Calu3 (cell line): ENCODE results near the gene SELENOH. TPM values are rescaled to one million over a fixed set of nuclear protein-coding genes. Genes with fewer than 3 reads are reported as not detected.
A peak's percentile ranks its signal among the peaks of the same experiment; 100 is the strongest.

ENCODE experiments used
- BruUV-seq: library from RNA; stranded (reverse); fragments of 400-500 nt; replicated peaks from 2 replicates; lab custom pipeline; 2021; lab: Mats Ljungman, UMichigan
- CTCF ChIA-PET: fragments of 300-600 bp; sonication (Branson Sonifier 250); formaldehyde crosslinking; loops from one replicate; lab custom pipeline; 2022; ENCODE audit warnings: antibody characterized with exemption; lab: Charles Lee
- DNase-seq: peaks from one replicate; pipeline ENCODE4 v3.0.0; 2022
- H3K27ac Mint-ChIP-seq: one replicate; pipeline ENCODE4 v1.8.0; 2022; ENCODE audit warnings: mixed read lengths; ENCODE audit not compliant: unreplicated experiment
- H3K27me3 Mint-ChIP-seq: one replicate; pipeline ENCODE4 v1.8.0; 2022; ENCODE audit warnings: mixed read lengths; ENCODE audit not compliant: unreplicated experiment
- H3K36me3 Mint-ChIP-seq: one replicate; pipeline ENCODE4 v1.8.0; 2022; ENCODE audit warnings: mild to moderate bottlenecking, moderate library complexity, mixed read lengths; ENCODE audit not compliant: insufficient read depth, unreplicated experiment
- H3K4me1 Mint-ChIP-seq: one replicate; pipeline ENCODE4 v1.8.0; 2022; ENCODE audit warnings: mild to moderate bottlenecking, low read depth, mixed read lengths; ENCODE audit not compliant: unreplicated experiment
- H3K4me3 Mint-ChIP-seq: one replicate; pipeline ENCODE4 v1.8.0; 2022; ENCODE audit warnings: mild to moderate bottlenecking, low read depth, moderate library complexity, mixed read lengths; ENCODE audit not compliant: unreplicated experiment
- H3K9me3 Mint-ChIP-seq: one replicate; pipeline ENCODE4 v1.8.0; 2022; ENCODE audit warnings: low read depth, mixed read lengths; ENCODE audit not compliant: unreplicated experiment
- intact Hi-C: fragments of 100-400 bp; cut with micrococcal nuclease; formaldehyde crosslinking; loops from one replicate; pipeline ENCODE4 v1.10.0; 2022; ENCODE audit not compliant: unreplicated experiment
- total RNA-seq: library from RNA; stranded (reverse); gene quantifications from 2 replicates; pipeline ENCODE4 v1.2.3, GENCODE V29; 2022
- TF ChIP-seq, protein P1 (sequence below): fragments of 200-600 bp; IDR thresholded peaks from one replicate; pipeline ENCODE4 v1.8.0; 2022; ENCODE audit warnings: antibody characterized with exemption; ENCODE audit not compliant: unreplicated experiment

Gene SELENOH
- total RNA-seq, 1 experiment from 2014 or later = 131 TPM

DNA sequence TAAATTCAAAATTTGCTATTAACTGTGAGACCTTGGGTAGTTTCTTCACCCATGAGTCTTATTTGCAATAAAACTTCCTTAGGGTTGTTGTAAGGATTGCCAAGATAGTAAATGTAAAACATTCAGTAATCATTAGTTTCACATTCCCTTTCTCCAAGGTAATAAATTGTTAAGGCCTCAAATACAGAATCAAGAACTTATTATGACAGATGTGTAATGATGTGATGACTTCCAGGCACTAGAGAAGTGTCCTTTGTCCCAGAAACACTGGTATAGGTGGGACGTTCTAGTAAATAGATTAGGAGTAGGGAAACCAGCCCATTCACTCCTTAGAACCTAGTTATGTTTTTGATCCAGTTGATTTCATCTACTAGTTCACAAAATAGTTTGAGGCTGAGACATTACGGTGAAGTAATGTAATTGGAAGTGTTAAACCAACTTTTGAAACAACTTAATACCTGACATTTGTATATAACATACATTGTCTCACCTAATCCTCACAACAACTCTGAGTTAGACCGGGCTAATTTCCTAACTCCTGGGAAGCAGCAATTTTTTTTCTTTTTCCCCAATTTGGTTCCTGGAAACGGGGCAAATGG lies 45.8 kb downstream of the SELENOH start:
- no peaks in the 10 kb centered on the region for H3K9me3 Mint-ChIP-seq
- H3K27me3 Mint-ChIP-seq = no peaks in the 10 kb centered on the region
- intact Hi-C loops = loop anchor here (10.0 kb wide), 1 partner anchor 122 kb away; the partner anchor contains the start of gene ZDHHC5
- H3K27ac Mint-ChIP-seq = peak overlapping the region; percentile 61
- CTCF ChIA-PET = no interaction called here
- no peak overlapping the region for H3K4me3 Mint-ChIP-seq
- peaks cover 73% of the 10 kb centered on the region for H3K36me3 Mint-ChIP-seq
- BruUV-seq = no TSS peak
- no peak for DNase-seq
- peaks cover 77% of the 10 kb centered on the region for H3K4me1 Mint-ChIP-seq
- TF ChIP-seq, protein P1, sequence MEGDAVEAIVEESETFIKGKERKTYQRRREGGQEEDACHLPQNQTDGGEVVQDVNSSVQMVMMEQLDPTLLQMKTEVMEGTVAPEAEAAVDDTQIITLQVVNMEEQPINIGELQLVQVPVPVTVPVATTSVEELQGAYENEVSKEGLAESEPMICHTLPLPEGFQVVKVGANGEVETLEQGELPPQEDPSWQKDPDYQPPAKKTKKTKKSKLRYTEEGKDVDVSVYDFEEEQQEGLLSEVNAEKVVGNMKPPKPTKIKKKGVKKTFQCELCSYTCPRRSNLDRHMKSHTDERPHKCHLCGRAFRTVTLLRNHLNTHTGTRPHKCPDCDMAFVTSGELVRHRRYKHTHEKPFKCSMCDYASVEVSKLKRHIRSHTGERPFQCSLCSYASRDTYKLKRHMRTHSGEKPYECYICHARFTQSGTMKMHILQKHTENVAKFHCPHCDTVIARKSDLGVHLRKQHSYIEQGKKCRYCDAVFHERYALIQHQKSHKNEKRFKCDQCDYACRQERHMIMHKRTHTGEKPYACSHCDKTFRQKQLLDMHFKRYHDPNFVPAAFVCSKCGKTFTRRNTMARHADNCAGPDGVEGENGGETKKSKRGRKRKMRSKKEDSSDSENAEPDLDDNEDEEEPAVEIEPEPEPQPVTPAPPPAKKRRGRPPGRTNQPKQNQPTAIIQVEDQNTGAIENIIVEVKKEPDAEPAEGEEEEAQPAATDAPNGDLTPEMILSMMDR = no peak

DNA sequence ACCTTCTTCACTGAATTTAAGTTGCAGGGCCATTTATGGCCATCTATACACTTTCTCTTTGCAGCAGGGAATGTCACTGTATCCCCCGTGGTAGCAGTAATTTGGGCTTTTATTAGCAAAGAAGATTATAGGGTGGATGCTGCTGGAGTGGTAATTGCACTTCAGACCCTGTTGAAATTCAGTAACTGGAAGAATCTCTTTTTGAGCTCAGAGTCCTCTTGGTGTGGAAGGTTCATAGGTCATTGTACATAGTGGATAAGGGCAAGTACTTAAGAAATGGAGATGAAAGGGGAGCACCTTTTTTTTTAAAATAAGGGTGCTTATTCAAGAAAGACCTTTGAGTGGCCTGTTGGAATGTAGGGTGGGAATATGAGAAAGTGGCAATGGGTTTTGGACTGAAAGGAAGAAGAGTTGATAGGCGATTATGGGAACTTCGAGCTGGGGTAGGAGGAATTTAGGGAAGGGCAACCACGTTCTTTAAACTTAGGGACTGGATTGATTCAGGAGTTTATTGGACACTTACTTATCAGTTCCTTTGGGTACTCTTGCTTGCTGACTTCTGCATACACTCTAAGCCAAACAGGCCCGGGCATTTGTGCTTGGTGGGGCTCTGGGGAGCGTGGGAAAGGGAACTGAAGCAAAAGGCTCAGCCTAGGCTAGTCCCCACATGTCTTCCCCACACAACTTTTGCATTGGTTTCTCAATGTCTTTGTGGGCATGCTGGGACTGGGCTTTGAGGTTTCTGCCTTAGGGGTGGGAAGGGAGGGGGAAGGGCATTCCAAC lies 46.8 kb downstream of the SELENOH start:
- Mint-ChIP-seq H3K36me3 (peaks cover 73% of the 10 kb centered on the region), H3K9me3 (no peaks in the 10 kb centered on the region), H3K27ac (peak overlapping the region; percentile 45), H3K4me3 (peak overlapping the region; percentile 4), H3K27me3 (no peaks in the 10 kb centered on the region), H3K4me1 (peaks cover 77% of the 10 kb centered on the region)
- TF ChIP-seq, protein P1 = no peak
- no TSS peak for BruUV-seq
- CTCF ChIA-PET = interaction anchor here (1.6 kb wide), 1 partner anchor 24 kb away, joined by 4 read pairs; no protein-coding TSS in a partner anchor
- intact Hi-C loops = loop anchor here (10.0 kb wide), 1 partner anchor 123 kb away; the partner anchor contains the start of gene ZDHHC5
- no peak for DNase-seq

DNA sequence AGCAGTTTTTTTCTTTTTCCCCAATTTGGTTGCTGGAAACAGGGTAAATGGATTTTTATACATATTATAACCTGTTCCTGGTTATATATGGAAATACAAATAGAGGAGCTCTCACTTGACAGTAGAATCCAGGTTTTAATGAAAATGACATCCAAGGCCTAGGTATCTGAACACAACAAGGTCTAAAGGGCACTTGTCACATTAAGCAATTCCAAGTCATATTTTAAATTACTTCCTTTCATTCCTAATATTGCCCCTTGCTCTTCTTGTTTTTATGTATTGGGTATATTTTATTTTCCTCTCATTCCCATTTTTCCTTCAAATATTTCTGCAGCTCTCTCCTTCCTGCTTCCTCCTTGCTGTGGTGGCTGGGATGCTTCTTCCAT lies 47.4 kb downstream of the SELENOH start:
- BruUV-seq = no TSS peak
- TF ChIP-seq, protein P1 = no peak
- intact Hi-C loops = loop anchor here (10.0 kb wide), 1 partner anchor 124 kb away; the partner anchor contains the start of gene ZDHHC5
- H3K36me3 Mint-ChIP-seq = peaks cover 75% of the 10 kb centered on the region
- CTCF ChIA-PET = interaction anchor here (1.6 kb wide), 1 partner anchor 24 kb away, joined by 4 read pairs; no protein-coding TSS in a partner anchor
- peak overlapping the region; percentile 50 for H3K27ac Mint-ChIP-seq
- no peaks in the 10 kb centered on the region for H3K9me3 Mint-ChIP-seq
- H3K4me3 Mint-ChIP-seq = no peak overlapping the region
- H3K4me1 Mint-ChIP-seq = peaks cover 81% of the 10 kb centered on the region
- no peak for DNase-seq
- H3K27me3 Mint-ChIP-seq = no peaks in the 10 kb centered on the region

DNA sequence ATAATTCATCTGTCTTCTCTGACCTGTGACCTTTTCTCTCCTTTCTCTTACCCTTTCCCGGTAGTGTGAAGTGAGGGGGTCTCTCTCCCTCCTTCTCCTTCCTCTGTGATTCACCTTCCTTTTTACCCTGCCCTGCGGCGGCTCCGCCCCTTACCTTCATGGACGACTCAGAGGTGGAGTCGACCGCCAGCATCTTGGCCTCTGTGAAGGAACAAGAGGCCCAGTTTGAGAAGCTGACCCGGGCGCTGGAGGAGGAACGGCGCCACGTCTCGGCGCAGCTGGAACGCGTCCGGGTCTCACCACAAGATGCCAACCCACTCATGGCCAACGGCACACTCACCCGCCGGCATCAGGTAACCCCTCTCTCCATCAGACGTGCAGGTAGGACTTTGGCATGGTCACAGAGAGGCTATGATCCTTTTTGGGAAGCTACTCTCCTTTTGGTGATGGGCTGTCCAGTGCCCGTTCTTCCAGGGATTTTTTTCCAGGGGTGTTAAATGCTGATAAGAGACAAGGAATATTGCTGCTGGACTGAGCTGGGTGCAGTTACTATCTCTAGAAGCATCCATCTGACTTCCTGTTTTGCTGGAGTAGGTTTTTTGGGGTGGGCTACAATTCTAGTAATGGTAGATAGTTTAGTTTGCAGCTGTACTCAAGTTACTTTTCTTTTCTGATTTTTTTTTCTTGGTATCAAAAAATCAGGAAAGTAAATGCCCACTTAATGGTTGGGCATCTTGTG lies 50.2 kb downstream of the SELENOH start:
- H3K4me3 Mint-ChIP-seq = peak overlapping the region; percentile 83
- peaks cover 77% of the 10 kb centered on the region for H3K4me1 Mint-ChIP-seq
- DNase-seq = peak; percentile 79
- H3K36me3 Mint-ChIP-seq = peaks cover 78% of the 10 kb centered on the region
- H3K27ac Mint-ChIP-seq = peak overlapping the region; percentile 89
- no peaks in the 10 kb centered on the region for H3K27me3 Mint-ChIP-seq
- no peaks in the 10 kb centered on the region for H3K9me3 Mint-ChIP-seq
- no TSS peak for BruUV-seq
- CTCF ChIA-PET = interaction anchor here (0.9 to 1.1 kb wide), 2 partner anchors 9 to 13 kb away, joined by 3 to 4 read pairs; no protein-coding TSS in a partner anchor
- TF ChIP-seq, protein P1 = no peak
- intact Hi-C loops = loop anchor here (1.0 kb wide), 1 partner anchor 8 kb away; no protein-coding TSS in a partner anchor
